ENCODE results near the gene KRTAP21-2. TPM values are rescaled to one million over a fixed set of nuclear protein-coding genes. Genes with fewer than 3 reads are reported as not detected.

KRTAP21-2 gene
- total RNA-seq, 1 experiment from 2014 or later = not detected

DNA sequence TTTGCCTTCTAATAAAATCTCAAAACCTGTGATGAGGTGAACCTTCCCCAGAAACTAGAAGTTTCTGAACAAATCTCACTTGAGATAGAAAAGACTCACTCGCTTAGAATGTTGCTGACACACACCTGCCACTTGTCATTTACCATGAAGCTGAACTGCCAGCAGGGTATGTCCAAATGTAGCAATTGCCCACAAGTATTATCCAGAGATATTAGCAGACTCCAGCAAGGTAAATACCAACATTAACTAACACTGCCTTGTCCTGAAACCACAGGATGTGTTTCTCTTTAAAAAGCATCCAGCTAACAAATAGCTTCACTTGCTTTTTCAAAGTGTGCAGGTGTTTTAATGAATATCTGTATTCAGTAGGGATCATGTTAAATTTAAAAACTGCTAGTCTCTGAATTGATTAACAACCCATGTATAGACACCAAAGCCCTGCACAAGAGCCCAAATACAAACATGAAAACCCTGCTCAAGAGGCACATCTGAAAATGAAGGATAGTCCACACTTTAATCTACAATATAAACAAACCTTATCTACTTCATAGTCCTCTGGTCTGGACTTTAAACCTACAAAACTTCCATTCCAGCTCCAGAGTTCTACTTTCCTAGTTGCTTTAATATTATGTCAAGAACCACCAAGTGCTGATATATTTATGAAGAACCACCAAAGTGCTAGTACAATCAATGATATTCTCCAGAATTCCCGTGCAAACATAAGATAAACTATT lies 46.7 kb upstream of the KRTAP21-2 start:
- ChIA-PET RAD21 (ENCODE audit: low non-redundant PET in 1 of 2, low total read pairs in 2 of 2, uncharacterized antibody in 2 of 2, unreplicated experiment in 2 of 2) (no interaction called here), CTCF (no interaction called here)
- ATAC-seq = no peak

More for the DNA sequence above, 46.7 kb upstream of the KRTAP21-2 start:
- TF ChIP-seq EZH2 (IDR thresholded peaks at IDR 0.05) (no peak), ZFX (IDR thresholded peaks at IDR 0.05) (no peak), ELF1 (IDR thresholded peaks at IDR 0.05; ENCODE audit: borderline replicate concordance, low read depth) (no peak), POLR2A (IDR thresholded peaks at IDR 0.05; ENCODE audit: borderline replicate concordance, extremely low read depth, insufficient read depth, insufficient read length) (no peak), JUND (IDR thresholded peaks at IDR 0.05) (no peak), CEBPB (IDR thresholded peaks at IDR 0.05; ENCODE audit: low read depth) (no peak), SIN3A (IDR thresholded peaks at IDR 0.05; ENCODE audit: low read depth) (no peak), SP1 (IDR thresholded peaks at IDR 0.05; ENCODE audit: low read depth) (no peak), SRF (IDR thresholded peaks at IDR 0.05; ENCODE audit: low read depth) (no peak), TCF7L2 (IDR thresholded peaks at IDR 0.05; ENCODE audit: borderline replicate concordance, extremely low read depth, insufficient read depth, insufficient read length) (no peak)
- TF ChIP-seq, protein P1, sequence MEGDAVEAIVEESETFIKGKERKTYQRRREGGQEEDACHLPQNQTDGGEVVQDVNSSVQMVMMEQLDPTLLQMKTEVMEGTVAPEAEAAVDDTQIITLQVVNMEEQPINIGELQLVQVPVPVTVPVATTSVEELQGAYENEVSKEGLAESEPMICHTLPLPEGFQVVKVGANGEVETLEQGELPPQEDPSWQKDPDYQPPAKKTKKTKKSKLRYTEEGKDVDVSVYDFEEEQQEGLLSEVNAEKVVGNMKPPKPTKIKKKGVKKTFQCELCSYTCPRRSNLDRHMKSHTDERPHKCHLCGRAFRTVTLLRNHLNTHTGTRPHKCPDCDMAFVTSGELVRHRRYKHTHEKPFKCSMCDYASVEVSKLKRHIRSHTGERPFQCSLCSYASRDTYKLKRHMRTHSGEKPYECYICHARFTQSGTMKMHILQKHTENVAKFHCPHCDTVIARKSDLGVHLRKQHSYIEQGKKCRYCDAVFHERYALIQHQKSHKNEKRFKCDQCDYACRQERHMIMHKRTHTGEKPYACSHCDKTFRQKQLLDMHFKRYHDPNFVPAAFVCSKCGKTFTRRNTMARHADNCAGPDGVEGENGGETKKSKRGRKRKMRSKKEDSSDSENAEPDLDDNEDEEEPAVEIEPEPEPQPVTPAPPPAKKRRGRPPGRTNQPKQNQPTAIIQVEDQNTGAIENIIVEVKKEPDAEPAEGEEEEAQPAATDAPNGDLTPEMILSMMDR (IDR thresholded peaks at IDR 0.05 in 2 of 3, conservative IDR thresholded peaks at IDR 0.05 in 1 of 3; ENCODE audit: borderline replicate concordance in 1 of 3, insufficient read depth in 1 of 3, low read depth in 2 of 3, low read length in 2 of 3) = no peak
- TF ChIP-seq, protein P2, sequence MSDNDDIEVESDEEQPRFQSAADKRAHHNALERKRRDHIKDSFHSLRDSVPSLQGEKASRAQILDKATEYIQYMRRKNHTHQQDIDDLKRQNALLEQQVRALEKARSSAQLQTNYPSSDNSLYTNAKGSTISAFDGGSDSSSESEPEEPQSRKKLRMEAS (IDR thresholded peaks at IDR 0.05) = no peak
- no peaks in the 10 kb centered on the region for H3K27me3 ChIP-seq (ENCODE audit: insufficient read depth, low read length)
- H3K4me2 ChIP-seq (ENCODE audit: low read length) = no peak overlapping the region
- H3K27ac ChIP-seq (ENCODE audit: low read depth, low read length) = no peak overlapping the region
- intact Hi-C loops (cut with micrococcal nuclease) = no loop called here
- H3K4me3 ChIP-seq (replicated peaks in 1 of 2; ENCODE audit: low read depth in 1 of 2, low read length in 2 of 2) = no peak overlapping the region
- H3K9me3 ChIP-seq (ENCODE audit: control insufficient read depth in 1 of 2, insufficient read depth in 1 of 2, low read depth in 1 of 2, low read length in 2 of 2) = peaks cover 9 to 11% of the 10 kb centered on the region in 2 experiments; a peak in 2 of 4 replicates
- H3K4me1 ChIP-seq (ENCODE audit: control insufficient read depth in 1 of 2, insufficient read depth in 2 of 2, low read length in 2 of 2) = no peaks in the 10 kb centered on the region
- no peak overlapping the region for H3K9ac ChIP-seq (ENCODE audit: low read length)
- no peak overlapping the region for H2AFZ ChIP-seq (ENCODE audit: low read depth, low read length, poor library complexity, severe bottlenecking)
- no TSS peak for BruUV-seq (replicated peaks)
- no peaks in the 10 kb centered on the region for H3K36me3 ChIP-seq (ENCODE audit: control insufficient read depth in 1 of 2, insufficient read depth in 2 of 2, low read length in 2 of 2)
- no peak for DNase-seq (ENCODE audit: low read depth, low spot score)
- no peaks in the 10 kb centered on the region for H3K9me2 ChIP-seq (ENCODE audit: insufficient read depth)
- H3K79me2 ChIP-seq (ENCODE audit: insufficient read depth, low read length) = no peaks in the 10 kb centered on the region
- POLR2A ChIA-PET = no interaction called here
- H4K20me1 ChIP-seq (ENCODE audit: insufficient read depth) = no peaks in the 10 kb centered on the region; the same call in 1 of the 2 replicates

Data from HCT116 (cell line).